Transverse colon (tissue), 4 donors: ENCODE results near the gene ARL8A. TPM values are rescaled to one million over a fixed set of nuclear protein-coding genes. Genes with fewer than 3 reads are reported as not detected.
A peak's percentile ranks its signal among the peaks of the same experiment; 100 is the strongest.

ENCODE experiments used
- DNase-seq: peaks from one replicate; pipeline ENCODE4 v3.0.0-alpha.2; 2019
- H3K27ac ChIP-seq, 4 donors: fragments of 200-600 bp; sonication (generic); 2 replicates each; pipeline ENCODE4 v1.5.1; 2016 to 2018; ENCODE audit warnings: inconsistent platforms in 4 of 4
- H3K27me3 ChIP-seq: fragments of 200-600 bp; sonication (generic); 2 replicates; pipeline ENCODE4 v1.5.1; 2017; ENCODE audit warnings: inconsistent platforms
- H3K36me3 ChIP-seq, 4 donors: fragments of 200-600 bp; sonication (generic); 2 replicates each; pipeline ENCODE4 v1.5.1; 2017 to 2019; ENCODE audit warnings: inconsistent platforms in 4 of 4
- H3K4me1 ChIP-seq, 4 donors: fragments of 200-600 bp; sonication (generic); 2 replicates each; pipeline ENCODE4 v1.5.1; 2017 to 2020; ENCODE audit warnings: inconsistent platforms in 4 of 4
- H3K4me3 ChIP-seq, 4 donors: fragments of 200-600 bp; sonication (generic); 1 replicate in 1 of 4; 2 replicates in 3 of 4; pipeline versions ENCODE4 v1.5.1 to v1.6.1; 2017 to 2019; ENCODE audit warnings: inconsistent platforms in 4 of 4
- H3K9me3 ChIP-seq, 2 donors: fragments of 200-600 bp; sonication (generic); 2 replicates each; pipeline ENCODE4 v1.5.1; 2017 to 2019; ENCODE audit warnings: inconsistent platforms in 2 of 2
- CTCF ChIP-seq, 5 experiments: fragments of 200-600 bp in 3 of 5; fragments of 450-650 bp in 2 of 5; sonication (generic) in 3 of 5; IDR thresholded peaks; 1 replicate in 2 of 5; 2 replicates in 3 of 5; pipeline ENCODE4 v1.5.1; 2016 to 2017; ENCODE audit warnings: antibody characterized with exemption in 5 of 5, inconsistent platforms in 3 of 5, mild to moderate bottlenecking in 2 of 5, moderate library complexity in 1 of 5
- EP300 ChIP-seq: sonication (generic); formaldehyde crosslinking; IDR thresholded peaks from one replicate; pipeline ENCODE4 v1.6.1; 2017; ENCODE audit warnings: antibody characterized with exemption, low read depth
- POLR2A ChIP-seq: fragments of 450-650 bp; IDR thresholded peaks from one replicate; pipeline ENCODE4 v1.6.1; 2016; ENCODE audit warnings: antibody characterized with exemption, mild to moderate bottlenecking, moderate library complexity
- POLR2AphosphoS5 ChIP-seq, 3 donors: sonication (generic); formaldehyde crosslinking; IDR thresholded peaks; one replicate each; pipeline ENCODE4 v1.6.1; 2016; ENCODE audit warnings: antibody characterized with exemption in 3 of 3
- WGBS, 2 donors: methylation state at CpG; one replicate each; pipeline ENCODE4 v1.1.5; 2018; ENCODE audit warnings: low coverage in 1 of 2; 5-methylcytosine and 5-hydroxymethylcytosine counted together
- in situ Hi-C, 4 donors: fragments of 200-750 bp; cut with MboI; loops; one replicate each; pipeline versions ENCODE4 v1.15.0 to v1.15.1; 2017; ENCODE audit warnings: low sequenced_read_pairs in 3 of 4, low pct_ligation_motif_present in 1 of 4, low pct_unique_long_range_greater_than_20kb in 1 of 4
- intact Hi-C: fragments of 100-400 bp; cut with DNase I; formaldehyde crosslinking; loops from one replicate; pipeline ENCODE4 v1.15.1; 2023; ENCODE audit warnings: low total_unique reads
- total RNA-seq, 4 donors: library from RNA; depleted of rRNA; stranded (reverse); fragments of >200 nt; gene quantifications; one replicate each; pipeline ENCODE4 v1.1.0, GENCODE V29; 2016

Gene ARL8A
- total RNA-seq, 4 donors from 2014 or later, result 9.0 to 27.2 (median 21.6) TPM

- H3K27me3 ChIP-seq, result no peaks in the 10 kb centered on the region
- TF ChIP-seq EP300 (no peak), POLR2AphosphoS5 (IDR thresholded peaks at IDR 0.05) (peak; percentile 70 to 85 (median 81)), POLR2A (peak; percentile 26)
- H3K27ac ChIP-seq, result peak overlapping the region; percentile 92 to 95 (median 92)
- in situ Hi-C loops, result no loop called here
- intact Hi-C loops, result no loop called here
- peak; percentile 93 for DNase-seq
- H3K4me3 ChIP-seq, result no peak overlapping the region
- peaks cover 17 to 59% (median 48%) of the 10 kb centered on the region in 4 donors for H3K4me1 ChIP-seq
- WGBS, 2 donors, result 41% methylated on average over 9 of the region's 10 CpGs; no CpG with 5 or more reads in 1 of the 2 donors
- H3K9me3 ChIP-seq, result no peaks in the 10 kb centered on the region
- no peaks in the 10 kb centered on the region for H3K36me3 ChIP-seq
Observed at GRCh38 chr1:202105571-202106339, 38.8 kb downstream of the ARL8A start.

GRCh38 chr1:202104073-202104472 is 40.5 kb downstream of the ARL8A start:
- Histone ChIP-seq H3K36me3 (no peaks in the 10 kb centered on the region), H3K9me3 (no peaks in the 10 kb centered on the region), H3K27me3 (no peaks in the 10 kb centered on the region), H3K4me3 (no peak overlapping the region), H3K4me1 (peaks cover 14 to 50% (median 40%) of the 10 kb centered on the region in 4 donors), H3K27ac (peak overlapping the region; percentile 92 to 95 (median 92))
- in situ Hi-C loops, result no loop called here
- DNase-seq, result peak; percentile 56
- 67 to 75% methylated on average over 1 to 10 of the region's 10 CpGs for WGBS, 2 donors
- intact Hi-C loops, result no loop called here
- TF ChIP-seq POLR2AphosphoS5 (IDR thresholded peaks at IDR 0.05) (no peak), CTCF (IDR thresholded peaks at IDR 0.05) (no peak), POLR2A (no peak), EP300 (no peak)

- 33 to 41% methylated on average over 2 to 4 of the region's 4 CpGs for WGBS, 2 donors
- no peaks in the 10 kb centered on the region for H3K27me3 ChIP-seq
- H3K27ac ChIP-seq, result peak overlapping the region in 1 of 4 donors; percentile 30
- H3K4me1 ChIP-seq, result peaks cover 0 to 26% (median 16%) of the 10 kb centered on the region in 4 donors
- no peak for DNase-seq
- H3K4me3 ChIP-seq, result no peak overlapping the region
- no peaks in the 10 kb centered on the region for H3K9me3 ChIP-seq
- no peak for TF ChIP-seq POLR2A
- TF ChIP-seq POLR2AphosphoS5 (IDR thresholded peaks at IDR 0.05), result no peak
- H3K36me3 ChIP-seq, result no peaks in the 10 kb centered on the region
- intact Hi-C loops (no loop called here), in situ Hi-C loops (no loop called here)
Observed at GRCh38 chr1:202101184-202101583, 43.4 kb downstream of the ARL8A start.

- H3K27ac ChIP-seq, result no peak overlapping the region
- no peaks in the 10 kb centered on the region for H3K9me3 ChIP-seq
- TF ChIP-seq POLR2AphosphoS5 (IDR thresholded peaks at IDR 0.05), result no peak
- no peak for TF ChIP-seq EP300
- no peak for TF ChIP-seq CTCF (IDR thresholded peaks at IDR 0.05)
- no peak for TF ChIP-seq POLR2A
- 91 to 95% methylated on average over 6 of the region's 6 CpGs for WGBS, 2 donors
- no peaks in the 10 kb centered on the region for H3K27me3 ChIP-seq
- H3K36me3 ChIP-seq, result no peaks in the 10 kb centered on the region
- H3K4me1 ChIP-seq, result no peaks in the 10 kb centered on the region
- DNase-seq, result no peak
- H3K4me3 ChIP-seq, result no peak overlapping the region
- in situ Hi-C loops, result no loop called here
- intact Hi-C loops, result no loop called here
Observed at GRCh38 chr1:202093858-202094257, 50.7 kb downstream of the ARL8A start.

GRCh38 chr1:202090994-202091393 is 53.5 kb downstream of the ARL8A start:
- in situ Hi-C loops (no loop called here), intact Hi-C loops (no loop called here)
- H3K27ac ChIP-seq, result no peak overlapping the region
- H3K4me3 ChIP-seq, result no peak overlapping the region
- H3K36me3 ChIP-seq, result no peaks in the 10 kb centered on the region
- H3K4me1 ChIP-seq, result peaks cover 3 to 28% (median 24%) of the 10 kb centered on the region in 4 donors
- H3K27me3 ChIP-seq, result no peaks in the 10 kb centered on the region
- no peak for DNase-seq
- WGBS, 2 donors, result 100% methylated on average over 3 of the region's 3 CpGs; no CpG with 5 or more reads in 1 of the 2 donors
- H3K9me3 ChIP-seq, result no peaks in the 10 kb centered on the region
- TF ChIP-seq POLR2AphosphoS5 (IDR thresholded peaks at IDR 0.05), result no peak
- peak in 2 of 5 experiments; percentile 34 to 50 for TF ChIP-seq CTCF (IDR thresholded peaks at IDR 0.05)
